ENCODE measurements around the gene TMEM53.

DNA sequence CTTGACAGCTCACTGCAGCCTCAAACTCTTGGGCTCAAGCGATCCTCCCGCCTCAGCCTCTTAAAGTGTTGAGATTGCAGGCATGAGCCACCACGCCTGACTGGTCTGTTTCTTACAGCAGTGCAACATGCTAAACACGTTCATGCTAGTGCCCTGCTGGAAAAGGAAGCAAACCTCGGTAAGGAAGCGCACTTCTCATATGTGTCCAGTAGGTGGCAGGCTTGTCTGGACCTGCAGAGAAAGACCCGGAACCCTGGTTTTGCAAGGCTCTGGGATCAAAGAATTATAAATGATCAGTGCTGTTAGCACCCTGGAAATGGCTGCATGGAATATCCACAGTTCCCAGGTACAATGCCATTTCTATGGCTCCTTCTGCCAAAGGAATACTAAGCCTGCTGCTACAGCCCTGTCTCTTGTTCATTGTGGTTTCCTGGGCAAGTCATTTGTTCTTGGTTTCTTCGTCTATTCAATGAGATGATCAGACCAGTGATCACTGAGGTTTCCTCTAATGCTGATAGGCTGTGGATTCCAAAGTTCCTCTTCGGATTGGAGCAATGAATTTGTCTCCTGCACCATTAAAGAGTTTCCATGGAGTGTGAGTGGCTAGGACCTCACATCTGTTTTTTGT, 40.8 kb upstream of the TMEM53 start:
- TF ChIP-seq POLR2AphosphoS5 (IDR thresholded peaks at IDR 0.05; ENCODE audit: borderline replicate concordance, low read depth, low read length) (no peak), EZH2 (IDR thresholded peaks at IDR 0.05) (no peak), FOXP2 (optimal IDR thresholded peaks at IDR 0.05; ENCODE audit: control extremely low read depth, extremely low read length, insufficient read depth) (peak; percentile 9)
